ENCODE results near the gene CD5L. TPM values are rescaled to one million over a fixed set of nuclear protein-coding genes. Genes with fewer than 3 reads are reported as not detected.
A peak's percentile ranks its signal among the peaks of the same experiment; 100 is the strongest.

The CD5L gene
- total RNA-seq, 5 donors from 2014 or later (not counting 1 experiment from before 2014, with no cell fraction given), result not detected

DNA sequence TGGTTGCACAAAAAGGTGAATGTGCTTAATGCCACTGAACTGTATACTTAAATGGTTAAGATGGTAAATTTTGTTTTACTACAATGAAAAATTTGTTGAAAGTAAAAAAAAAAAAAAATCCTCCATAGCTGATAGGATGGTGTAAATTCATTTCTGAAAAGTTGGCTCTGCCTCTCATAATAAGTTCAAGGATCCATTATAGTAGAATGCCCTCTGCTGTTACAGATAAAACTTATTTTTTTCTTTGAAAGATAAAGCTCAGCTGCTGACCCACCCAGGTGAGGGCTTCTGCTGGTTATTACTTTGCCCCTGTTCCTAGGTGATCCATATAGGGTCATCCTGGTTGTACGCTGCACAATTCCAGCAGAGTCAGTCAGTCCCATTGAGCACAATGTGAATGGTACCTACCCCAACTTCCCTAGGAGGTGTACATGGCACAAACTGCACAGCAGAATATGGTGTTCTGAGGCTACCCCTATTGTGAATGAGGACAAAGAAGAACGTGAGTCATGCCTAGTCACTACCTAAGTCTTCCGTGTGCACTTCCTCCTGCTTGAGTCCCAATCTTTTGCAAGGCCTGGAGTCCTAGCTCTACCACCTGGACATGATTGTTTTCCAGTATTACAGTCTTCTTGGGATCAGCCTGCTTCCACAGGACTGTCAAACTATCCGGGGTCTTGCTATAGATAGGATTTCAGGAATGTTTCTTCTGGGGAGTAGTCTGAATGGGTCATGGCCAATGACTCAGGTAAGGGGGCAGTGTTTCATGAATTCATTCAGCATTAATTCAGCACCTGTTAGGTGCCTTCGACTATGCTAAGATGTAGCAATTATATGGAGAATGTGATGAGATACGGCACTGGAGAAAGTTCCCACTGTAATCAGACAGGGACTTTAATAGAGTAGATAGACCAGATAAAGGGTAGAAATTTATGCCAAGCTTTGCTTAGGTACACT lies 20.8 kb upstream of the CD5L start:
- Mint-ChIP-seq H3K36me3 (no peaks in the 10 kb centered on the region), H3K9me3 (no peaks in the 10 kb centered on the region), H3K4me3 (no peak overlapping the region), H3K27me3 (peaks cover 4 to 7% of the 10 kb centered on the region in 2 donors), H3K4me1 (no peaks in the 10 kb centered on the region), H3K27ac (no peak overlapping the region)
- ChIA-PET POLR2A (no interaction called here), CTCF (interaction anchor here in 1 of 2 donors (0.7 kb wide), 1 partner anchor 288 kb away, joined by 3 read pairs; no protein-coding TSS in a partner anchor)
- WGBS (ENCODE audit: insufficient coverage), result 62% methylated on average over 5 of the region's 6 CpGs
- DNase-seq, result no peak
- no peak for ATAC-seq (replicated peaks in 1 of 4)
- Histone ChIP-seq H3K4me1 (ENCODE audit: control insufficient read depth in 1 of 2, extremely low read depth in 1 of 2, insufficient read depth in 2 of 2, low read length in 2 of 2) (no peaks in the 10 kb centered on the region), H3K36me3 (ENCODE audit: control insufficient read depth in 2 of 2, extremely low read depth in 1 of 2, insufficient read depth in 1 of 2, low read length in 1 of 2) (no peaks in the 10 kb centered on the region), H3K9me3 (no peaks in the 10 kb centered on the region), H3K27me3 (replicated peaks in 1 of 2; ENCODE audit: control insufficient read depth in 2 of 2, extremely low read depth in 1 of 2, insufficient read depth in 2 of 2, low read length in 1 of 2) (no peaks in the 10 kb centered on the region), H3K4me3 (ENCODE audit: control insufficient read depth in 1 of 2, extremely low read depth in 1 of 2, low read length in 1 of 2) (no peak overlapping the region), H3K27ac (ENCODE audit: low read length) (no peak overlapping the region)

DNA sequence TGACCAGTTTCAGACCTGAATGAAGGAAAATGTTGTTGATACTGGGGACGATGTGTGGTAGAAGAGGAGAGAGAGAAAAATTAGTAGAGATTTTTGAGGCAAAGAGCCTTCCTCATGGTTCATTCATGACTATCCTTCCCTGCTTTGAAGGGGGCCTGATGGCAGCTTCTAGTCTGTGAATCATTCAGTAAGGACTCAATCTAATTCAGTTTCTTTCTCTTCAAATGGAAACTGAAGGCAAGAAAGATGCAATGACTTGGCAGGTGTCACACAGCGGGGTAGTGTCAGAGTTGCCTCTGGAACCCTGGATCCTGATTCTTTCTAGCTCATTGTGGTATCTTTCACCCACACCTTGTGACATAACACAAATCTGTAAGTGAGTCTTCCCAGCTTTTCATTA lies 14.9 kb upstream of the CD5L start:
- Mint-ChIP-seq H3K27me3 (peaks cover 0 to 12% of the 10 kb centered on the region in 2 donors), H3K36me3 (no peaks in the 10 kb centered on the region), H3K4me3 (no peak overlapping the region), H3K9me3 (no peaks in the 10 kb centered on the region), H3K27ac (no peak overlapping the region), H3K4me1 (no peaks in the 10 kb centered on the region)
- 80% methylated on average over 1 of the region's 2 CpGs for WGBS (ENCODE audit: insufficient coverage)
- H3K27ac ChIP-seq (ENCODE audit: low read length), result no peak overlapping the region
- no peak for DNase-seq
- POLR2A ChIA-PET, result no interaction called here
- H3K36me3 ChIP-seq (ENCODE audit: control insufficient read depth in 2 of 2, extremely low read depth in 1 of 2, insufficient read depth in 1 of 2, low read length in 1 of 2), result no peaks in the 10 kb centered on the region
- no peaks in the 10 kb centered on the region for H3K9me3 ChIP-seq
- CTCF ChIA-PET, result no interaction called here
- H3K4me3 ChIP-seq (ENCODE audit: control insufficient read depth in 1 of 2, extremely low read depth in 1 of 2, low read length in 1 of 2), result no peak overlapping the region
- H3K27me3 ChIP-seq (replicated peaks in 1 of 2; ENCODE audit: control insufficient read depth in 2 of 2, extremely low read depth in 1 of 2, insufficient read depth in 2 of 2, low read length in 1 of 2), result no peaks in the 10 kb centered on the region
- H3K4me1 ChIP-seq (ENCODE audit: control insufficient read depth in 1 of 2, extremely low read depth in 1 of 2, insufficient read depth in 2 of 2, low read length in 2 of 2), result no peaks in the 10 kb centered on the region
- ATAC-seq (replicated peaks in 1 of 4), result no peak

DNA sequence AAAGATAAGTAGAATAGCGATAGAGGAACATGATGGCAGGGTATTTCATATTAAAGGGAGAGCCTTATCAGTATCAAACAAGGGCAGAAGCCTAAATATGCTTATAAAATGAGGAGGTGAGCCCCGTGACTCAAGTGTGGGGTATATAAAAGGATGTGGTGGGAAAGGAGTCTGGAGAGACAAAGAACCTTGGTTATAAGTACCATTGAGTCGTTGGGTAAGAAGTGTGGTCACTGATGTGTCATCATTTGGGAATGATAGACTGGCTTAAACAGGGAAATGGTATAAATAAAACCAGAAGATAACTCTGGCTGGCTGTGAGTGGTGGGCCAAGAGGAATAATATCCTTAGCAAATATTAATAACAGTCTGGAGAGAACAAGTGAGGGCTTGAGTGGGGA lies 10.9 kb upstream of the CD5L start:
- no peak overlapping the region for H3K4me3 ChIP-seq (ENCODE audit: control insufficient read depth in 1 of 2, extremely low read depth in 1 of 2, low read length in 1 of 2)
- no peak for DNase-seq
- no peaks in the 10 kb centered on the region for H3K4me1 Mint-ChIP-seq
- no peak overlapping the region for H3K27ac Mint-ChIP-seq
- no peak overlapping the region for H3K27ac ChIP-seq (ENCODE audit: low read length)
- no peaks in the 10 kb centered on the region for H3K4me1 ChIP-seq (ENCODE audit: control insufficient read depth in 1 of 2, extremely low read depth in 1 of 2, insufficient read depth in 2 of 2, low read length in 2 of 2)
- H3K27me3 Mint-ChIP-seq, result peaks cover 0 to 12% of the 10 kb centered on the region in 2 donors
- no peak for ATAC-seq (replicated peaks in 1 of 4)
- no peaks in the 10 kb centered on the region for H3K9me3 ChIP-seq
- ChIA-PET POLR2A (no interaction called here), CTCF (no interaction called here)
- no peaks in the 10 kb centered on the region for H3K9me3 Mint-ChIP-seq
- no peaks in the 10 kb centered on the region for H3K36me3 ChIP-seq (ENCODE audit: control insufficient read depth in 2 of 2, extremely low read depth in 1 of 2, insufficient read depth in 1 of 2, low read length in 1 of 2)
- H3K4me3 Mint-ChIP-seq, result no peak overlapping the region
- H3K36me3 Mint-ChIP-seq, result no peaks in the 10 kb centered on the region
- 63% methylated on average over 3 of the region's 3 CpGs for WGBS (ENCODE audit: insufficient coverage)
- H3K27me3 ChIP-seq (replicated peaks in 1 of 2; ENCODE audit: control insufficient read depth in 2 of 2, extremely low read depth in 1 of 2, insufficient read depth in 2 of 2, low read length in 1 of 2), result no peaks in the 10 kb centered on the region

DNA sequence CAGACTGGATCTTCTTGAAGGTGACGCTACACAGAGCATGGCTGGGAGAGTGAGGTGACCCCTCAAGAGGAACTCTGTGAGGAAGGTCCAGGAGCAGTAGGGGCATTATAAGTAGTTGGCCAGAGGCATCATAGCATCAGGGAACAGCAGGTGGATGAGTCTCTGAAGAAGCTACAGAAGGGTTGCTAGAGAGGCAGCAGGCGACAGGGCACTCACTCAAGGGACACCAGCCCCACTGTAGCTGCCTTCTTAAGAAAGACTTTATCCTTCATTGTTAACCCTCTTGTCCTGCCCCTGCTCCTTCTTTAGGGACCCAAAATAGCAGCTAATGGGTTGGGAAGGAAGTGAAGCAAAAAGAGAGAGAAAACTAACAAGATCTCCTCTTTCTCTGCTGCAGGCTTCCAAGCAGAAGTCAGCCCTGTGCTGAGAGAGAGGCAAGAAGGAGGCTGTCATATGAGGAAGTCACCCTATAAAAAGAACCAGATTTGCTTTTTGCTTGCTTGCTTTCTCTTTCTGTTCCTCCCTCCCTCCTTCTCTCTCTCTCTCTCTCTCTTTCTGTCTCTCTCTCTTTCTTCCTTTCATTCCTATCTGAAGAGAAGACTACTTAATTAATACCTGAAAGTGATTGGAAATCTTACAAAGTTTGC lies 7.7 kb upstream of the CD5L start:
- Mint-ChIP-seq H3K36me3 (no peaks in the 10 kb centered on the region), H3K27me3 (peaks cover 5 to 8% of the 10 kb centered on the region in 2 donors), H3K9me3 (no peaks in the 10 kb centered on the region), H3K27ac (no peak overlapping the region), H3K4me3 (peak overlapping the region in 1 of 3 donors; percentile 1), H3K4me1 (no peaks in the 10 kb centered on the region)
- Histone ChIP-seq H3K36me3 (ENCODE audit: control insufficient read depth in 2 of 2, extremely low read depth in 1 of 2, insufficient read depth in 1 of 2, low read length in 1 of 2) (no peaks in the 10 kb centered on the region), H3K4me3 (ENCODE audit: control insufficient read depth in 1 of 2, extremely low read depth in 1 of 2, low read length in 1 of 2) (no peak overlapping the region), H3K27me3 (replicated peaks in 1 of 2; ENCODE audit: control insufficient read depth in 2 of 2, extremely low read depth in 1 of 2, insufficient read depth in 2 of 2, low read length in 1 of 2) (no peaks in the 10 kb centered on the region), H3K4me1 (ENCODE audit: control insufficient read depth in 1 of 2, extremely low read depth in 1 of 2, insufficient read depth in 2 of 2, low read length in 2 of 2) (peaks cover 0 to 2% of the 10 kb centered on the region in 2 experiments), H3K27ac (ENCODE audit: low read length) (no peak overlapping the region), H3K9me3 (no peaks in the 10 kb centered on the region)
- POLR2A ChIA-PET, result no interaction called here
- CTCF ChIA-PET, result no interaction called here
- ATAC-seq (replicated peaks in 1 of 4) (no peak), DNase-seq (no peak)
- 100% methylated on average over 1 of the region's 2 CpGs for WGBS (ENCODE audit: insufficient coverage)

DNA sequence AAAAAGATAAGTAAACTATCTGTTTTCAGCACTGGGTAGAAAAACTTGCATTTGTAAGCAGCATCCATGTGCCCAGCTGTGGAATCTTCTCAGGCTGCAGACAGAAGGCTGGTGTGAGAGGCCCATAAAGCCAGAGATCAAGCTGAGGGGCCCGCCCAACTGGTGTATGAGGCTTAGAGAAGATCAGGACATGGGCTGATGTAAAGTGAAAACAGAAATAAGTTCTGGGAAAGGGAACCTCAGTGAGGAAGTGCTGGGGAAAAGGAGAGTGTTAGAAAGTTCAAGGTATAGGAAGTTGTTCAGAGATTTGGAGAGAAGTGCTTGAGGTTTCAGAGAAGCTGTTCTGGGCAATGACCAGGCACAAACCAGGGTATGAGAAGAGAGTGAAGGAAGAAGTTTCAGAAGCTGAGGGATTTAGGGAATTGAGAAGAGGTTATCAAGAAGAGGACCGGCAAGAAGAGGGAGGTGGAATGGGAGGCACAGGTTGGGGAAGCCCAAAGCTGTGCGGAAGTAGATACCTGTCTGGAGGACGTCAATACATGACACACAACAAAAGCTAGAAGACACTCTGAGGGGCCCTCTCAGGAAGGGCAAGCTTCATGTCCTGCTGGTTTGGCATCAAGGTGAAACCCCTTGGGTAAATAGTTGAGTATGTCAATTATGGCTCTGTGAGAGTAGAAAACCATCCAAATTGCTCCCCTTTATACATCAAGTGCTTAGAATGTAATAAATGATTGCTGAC lies 2.7 kb upstream of the CD5L start:
- ChIA-PET POLR2A (no interaction called here), CTCF (no interaction called here)
- 83% methylated on average over 1 of the region's 4 CpGs for WGBS (ENCODE audit: insufficient coverage)
- H3K9me3 ChIP-seq, result no peaks in the 10 kb centered on the region
- no peak overlapping the region for H3K27ac Mint-ChIP-seq
- H3K4me1 Mint-ChIP-seq, result peaks cover 0 to 4% (median 0%) of the 10 kb centered on the region in 3 donors
- peaks cover 0 to 2% of the 10 kb centered on the region in 2 experiments for H3K4me1 ChIP-seq (ENCODE audit: control insufficient read depth in 1 of 2, extremely low read depth in 1 of 2, insufficient read depth in 2 of 2, low read length in 2 of 2)
- ATAC-seq (replicated peaks in 1 of 4) (no peak), DNase-seq (no peak)
- no peaks in the 10 kb centered on the region for H3K36me3 Mint-ChIP-seq
- no peaks in the 10 kb centered on the region for H3K27me3 ChIP-seq (replicated peaks in 1 of 2; ENCODE audit: control insufficient read depth in 2 of 2, extremely low read depth in 1 of 2, insufficient read depth in 2 of 2, low read length in 1 of 2)
- no peaks in the 10 kb centered on the region for H3K36me3 ChIP-seq (ENCODE audit: control insufficient read depth in 2 of 2, extremely low read depth in 1 of 2, insufficient read depth in 1 of 2, low read length in 1 of 2)
- H3K4me3 ChIP-seq (ENCODE audit: control insufficient read depth in 1 of 2, extremely low read depth in 1 of 2, low read length in 1 of 2), result no peak overlapping the region
- no peak overlapping the region for H3K27ac ChIP-seq (ENCODE audit: low read length)
- no peak overlapping the region for H3K4me3 Mint-ChIP-seq
- H3K27me3 Mint-ChIP-seq, result peaks cover 4 to 11% of the 10 kb centered on the region in 2 donors
- no peaks in the 10 kb centered on the region for H3K9me3 Mint-ChIP-seq

DNA sequence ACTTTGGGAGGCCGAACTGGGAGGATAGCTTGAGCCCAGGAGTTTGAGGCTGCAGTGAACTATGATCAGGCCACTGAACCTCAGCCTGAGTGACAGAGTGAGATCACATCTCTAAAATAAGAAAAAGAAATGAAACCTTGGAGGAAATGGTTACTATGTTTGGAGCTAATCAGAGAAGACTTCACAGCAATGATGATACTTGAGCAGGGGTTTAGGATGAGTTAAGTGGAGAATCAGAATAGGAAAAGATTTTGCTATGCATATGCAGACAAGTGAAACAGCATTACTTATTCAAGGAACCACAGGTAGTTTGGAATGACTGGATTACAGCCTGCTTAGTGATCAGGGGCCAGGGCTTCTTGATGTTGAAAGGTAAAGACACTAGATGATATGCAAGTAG lies 1.3 kb upstream of the CD5L start:
- Histone ChIP-seq H3K27me3 (replicated peaks in 1 of 2; ENCODE audit: control insufficient read depth in 2 of 2, extremely low read depth in 1 of 2, insufficient read depth in 2 of 2, low read length in 1 of 2) (no peaks in the 10 kb centered on the region), H3K27ac (ENCODE audit: low read length) (no peak overlapping the region), H3K36me3 (ENCODE audit: control insufficient read depth in 2 of 2, extremely low read depth in 1 of 2, insufficient read depth in 1 of 2, low read length in 1 of 2) (no peaks in the 10 kb centered on the region), H3K4me3 (ENCODE audit: control insufficient read depth in 1 of 2, extremely low read depth in 1 of 2, low read length in 1 of 2) (no peak overlapping the region), H3K9me3 (no peaks in the 10 kb centered on the region), H3K4me1 (ENCODE audit: control insufficient read depth in 1 of 2, extremely low read depth in 1 of 2, insufficient read depth in 2 of 2, low read length in 2 of 2) (peaks cover 0 to 2% of the 10 kb centered on the region in 2 experiments)
- no peak for DNase-seq
- H3K4me1 Mint-ChIP-seq, result peaks cover 0 to 4% (median 0%) of the 10 kb centered on the region in 3 donors
- no peak overlapping the region for H3K27ac Mint-ChIP-seq
- H3K27me3 Mint-ChIP-seq, result peaks cover 4 to 11% of the 10 kb centered on the region in 2 donors
- POLR2A ChIA-PET, result no interaction called here
- H3K36me3 Mint-ChIP-seq, result no peaks in the 10 kb centered on the region
- CTCF ChIA-PET, result no interaction called here
- ATAC-seq (replicated peaks in 1 of 4), result no peak
- WGBS (ENCODE audit: insufficient coverage), result 80% methylated on average over 1 of the region's 1 CpG
- H3K4me3 Mint-ChIP-seq, result no peak overlapping the region
- H3K9me3 Mint-ChIP-seq, result no peaks in the 10 kb centered on the region

All from T-cell (primary cell).